ENCODE results near the gene BANK1.

Gene BANK1

GRCh38 chr4:101791182-101791558 lies 640 bp downstream of the BANK1 start:
- no peak overlapping the region for H3K9ac ChIP-seq (ENCODE audit: insufficient read length, low read depth)
- no peak for TF ChIP-seq SUZ12 (IDR thresholded peaks at IDR 0.05; ENCODE audit: extremely low read depth, insufficient read depth, insufficient read length)
- TF ChIP-seq ZNF274 (IDR thresholded peaks at IDR 0.05; ENCODE audit: low read depth, low read length) = no peak
- no peak for TF ChIP-seq YY1 (IDR thresholded peaks at IDR 0.05; ENCODE audit: insufficient read depth, insufficient read length)
- no peaks in the 10 kb centered on the region for H3K36me3 ChIP-seq (ENCODE audit: insufficient read depth, insufficient read length, low read length)
- H3K4me3 ChIP-seq (ENCODE audit: insufficient read length, low read depth) = no peak overlapping the region
- H3K27me3 ChIP-seq (ENCODE audit: insufficient read depth, insufficient read length) = no peaks in the 10 kb centered on the region
- no peak for DNase-seq (ENCODE audit: low read depth, low spot score)
- no peaks in the 10 kb centered on the region for H3K4me1 ChIP-seq (ENCODE audit: insufficient read depth, insufficient read length)
- H3K9me3 ChIP-seq (ENCODE audit: insufficient read depth, low read length) = no peaks in the 10 kb centered on the region

GRCh38 chr4:101792056-101792590 lies 1.6 kb downstream of the BANK1 start:
- Histone ChIP-seq H3K27me3 (ENCODE audit: insufficient read depth, insufficient read length) (no peaks in the 10 kb centered on the region), H3K9ac (ENCODE audit: insufficient read length, low read depth) (no peak overlapping the region), H3K9me3 (ENCODE audit: insufficient read depth, low read length) (no peaks in the 10 kb centered on the region), H3K36me3 (ENCODE audit: insufficient read depth, insufficient read length, low read length) (no peaks in the 10 kb centered on the region), H3K4me3 (ENCODE audit: insufficient read length, low read depth) (no peak overlapping the region), H3K4me1 (ENCODE audit: insufficient read depth, insufficient read length) (no peaks in the 10 kb centered on the region)
- no peak for DNase-seq (ENCODE audit: low read depth, low spot score)
- TF ChIP-seq YY1 (IDR thresholded peaks at IDR 0.05; ENCODE audit: insufficient read depth, insufficient read length) (no peak), SUZ12 (IDR thresholded peaks at IDR 0.05; ENCODE audit: extremely low read depth, insufficient read depth, insufficient read length) (no peak), ZNF274 (IDR thresholded peaks at IDR 0.05; ENCODE audit: low read depth, low read length) (no peak)

- TF ChIP-seq YY1 (IDR thresholded peaks at IDR 0.05; ENCODE audit: insufficient read depth, insufficient read length) = no peak
- no peak for TF ChIP-seq ZNF274 (IDR thresholded peaks at IDR 0.05; ENCODE audit: low read depth, low read length)
- no peak for TF ChIP-seq SUZ12 (IDR thresholded peaks at IDR 0.05; ENCODE audit: extremely low read depth, insufficient read depth, insufficient read length)
- Histone ChIP-seq H3K36me3 (ENCODE audit: insufficient read depth, insufficient read length, low read length) (no peaks in the 10 kb centered on the region), H3K9ac (ENCODE audit: insufficient read length, low read depth) (no peak overlapping the region), H3K9me3 (ENCODE audit: insufficient read depth, low read length) (no peaks in the 10 kb centered on the region), H3K27me3 (ENCODE audit: insufficient read depth, insufficient read length) (no peaks in the 10 kb centered on the region), H3K4me3 (ENCODE audit: insufficient read length, low read depth) (no peak overlapping the region), H3K4me1 (ENCODE audit: insufficient read depth, insufficient read length) (no peaks in the 10 kb centered on the region)
- DNase-seq (ENCODE audit: low read depth, low spot score) = no peak
These were observed 2.9 kb downstream of the BANK1 start for GRCh38 chr4:101793397-101793796.

- H3K9me3 ChIP-seq (ENCODE audit: insufficient read depth, low read length) = no peaks in the 10 kb centered on the region
- no peaks in the 10 kb centered on the region for H3K27me3 ChIP-seq (ENCODE audit: insufficient read depth, insufficient read length)
- no peak overlapping the region for H3K9ac ChIP-seq (ENCODE audit: insufficient read length, low read depth)
- no peaks in the 10 kb centered on the region for H3K4me1 ChIP-seq (ENCODE audit: insufficient read depth, insufficient read length)
- DNase-seq (ENCODE audit: low read depth, low spot score) = no peak
- no peaks in the 10 kb centered on the region for H3K36me3 ChIP-seq (ENCODE audit: insufficient read depth, insufficient read length, low read length)
- H3K4me3 ChIP-seq (ENCODE audit: insufficient read length, low read depth) = no peak overlapping the region
- TF ChIP-seq ZNF274 (IDR thresholded peaks at IDR 0.05; ENCODE audit: low read depth, low read length) (no peak), SUZ12 (IDR thresholded peaks at IDR 0.05; ENCODE audit: extremely low read depth, insufficient read depth, insufficient read length) (no peak), YY1 (IDR thresholded peaks at IDR 0.05; ENCODE audit: insufficient read depth, insufficient read length) (no peak)
These were observed 4.3 kb downstream of the BANK1 start for GRCh38 chr4:101794806-101795205.

GRCh38 chr4:101795704-101796103 lies 5.2 kb downstream of the BANK1 start:
- no peaks in the 10 kb centered on the region for H3K4me1 ChIP-seq (ENCODE audit: insufficient read depth, insufficient read length)
- H3K4me3 ChIP-seq (ENCODE audit: insufficient read length, low read depth) = no peak overlapping the region
- no peaks in the 10 kb centered on the region for H3K27me3 ChIP-seq (ENCODE audit: insufficient read depth, insufficient read length)
- H3K9me3 ChIP-seq (ENCODE audit: insufficient read depth, low read length) = no peaks in the 10 kb centered on the region
- TF ChIP-seq YY1 (IDR thresholded peaks at IDR 0.05; ENCODE audit: insufficient read depth, insufficient read length) (no peak), ZNF274 (IDR thresholded peaks at IDR 0.05; ENCODE audit: low read depth, low read length) (no peak), SUZ12 (IDR thresholded peaks at IDR 0.05; ENCODE audit: extremely low read depth, insufficient read depth, insufficient read length) (no peak)
- DNase-seq (ENCODE audit: low read depth, low spot score) = no peak
- no peaks in the 10 kb centered on the region for H3K36me3 ChIP-seq (ENCODE audit: insufficient read depth, insufficient read length, low read length)
- H3K9ac ChIP-seq (ENCODE audit: insufficient read length, low read depth) = no peak overlapping the region

- no peak overlapping the region for H3K9ac ChIP-seq (ENCODE audit: insufficient read length, low read depth)
- no peaks in the 10 kb centered on the region for H3K4me1 ChIP-seq (ENCODE audit: insufficient read depth, insufficient read length)
- H3K27me3 ChIP-seq (ENCODE audit: insufficient read depth, insufficient read length) = no peaks in the 10 kb centered on the region
- no peak for DNase-seq (ENCODE audit: low read depth, low spot score)
- H3K4me3 ChIP-seq (ENCODE audit: insufficient read length, low read depth) = no peak overlapping the region
- no peaks in the 10 kb centered on the region for H3K36me3 ChIP-seq (ENCODE audit: insufficient read depth, insufficient read length, low read length)
- no peaks in the 10 kb centered on the region for H3K9me3 ChIP-seq (ENCODE audit: insufficient read depth, low read length)
- TF ChIP-seq SUZ12 (IDR thresholded peaks at IDR 0.05; ENCODE audit: extremely low read depth, insufficient read depth, insufficient read length) = no peak
- TF ChIP-seq YY1 (IDR thresholded peaks at IDR 0.05; ENCODE audit: insufficient read depth, insufficient read length) = no peak
- TF ChIP-seq ZNF274 (IDR thresholded peaks at IDR 0.05; ENCODE audit: low read depth, low read length) = no peak
These were observed 11.4 kb downstream of the BANK1 start for GRCh38 chr4:101801958-101802357.

- Histone ChIP-seq H3K27me3 (ENCODE audit: insufficient read depth, insufficient read length) (no peaks in the 10 kb centered on the region), H3K4me1 (ENCODE audit: insufficient read depth, insufficient read length) (no peaks in the 10 kb centered on the region), H3K9me3 (ENCODE audit: insufficient read depth, low read length) (no peaks in the 10 kb centered on the region), H3K36me3 (ENCODE audit: insufficient read depth, insufficient read length, low read length) (no peaks in the 10 kb centered on the region), H3K9ac (ENCODE audit: insufficient read length, low read depth) (no peak overlapping the region), H3K4me3 (ENCODE audit: insufficient read length, low read depth) (no peak overlapping the region)
- no peak for TF ChIP-seq YY1 (IDR thresholded peaks at IDR 0.05; ENCODE audit: insufficient read depth, insufficient read length)
- TF ChIP-seq ZNF274 (IDR thresholded peaks at IDR 0.05; ENCODE audit: low read depth, low read length) = no peak
- TF ChIP-seq SUZ12 (IDR thresholded peaks at IDR 0.05; ENCODE audit: extremely low read depth, insufficient read depth, insufficient read length) = no peak
- no peak for DNase-seq (ENCODE audit: low read depth, low spot score)
These were observed 16.4 kb downstream of the BANK1 start for GRCh38 chr4:101806914-101807313.

All from NT2/D1 (cell line).